ACHN (cell line): Measurements from ENCODE around the gene P2RY11.

ENCODE experiments used
- DNase-seq: peaks from one replicate; pipeline ENCODE4 v3.0.0-alpha.2; 2015
- in situ Hi-C: cut with HindIII; loops from 2 replicates; pipeline ENCODE4 v1.10.0; 2017; ENCODE audit warnings: low sequenced_read_pairs, low pct_ligation_motif_present, low pct_unique_long_range_greater_than_20kb

The P2RY11 gene

DNA sequence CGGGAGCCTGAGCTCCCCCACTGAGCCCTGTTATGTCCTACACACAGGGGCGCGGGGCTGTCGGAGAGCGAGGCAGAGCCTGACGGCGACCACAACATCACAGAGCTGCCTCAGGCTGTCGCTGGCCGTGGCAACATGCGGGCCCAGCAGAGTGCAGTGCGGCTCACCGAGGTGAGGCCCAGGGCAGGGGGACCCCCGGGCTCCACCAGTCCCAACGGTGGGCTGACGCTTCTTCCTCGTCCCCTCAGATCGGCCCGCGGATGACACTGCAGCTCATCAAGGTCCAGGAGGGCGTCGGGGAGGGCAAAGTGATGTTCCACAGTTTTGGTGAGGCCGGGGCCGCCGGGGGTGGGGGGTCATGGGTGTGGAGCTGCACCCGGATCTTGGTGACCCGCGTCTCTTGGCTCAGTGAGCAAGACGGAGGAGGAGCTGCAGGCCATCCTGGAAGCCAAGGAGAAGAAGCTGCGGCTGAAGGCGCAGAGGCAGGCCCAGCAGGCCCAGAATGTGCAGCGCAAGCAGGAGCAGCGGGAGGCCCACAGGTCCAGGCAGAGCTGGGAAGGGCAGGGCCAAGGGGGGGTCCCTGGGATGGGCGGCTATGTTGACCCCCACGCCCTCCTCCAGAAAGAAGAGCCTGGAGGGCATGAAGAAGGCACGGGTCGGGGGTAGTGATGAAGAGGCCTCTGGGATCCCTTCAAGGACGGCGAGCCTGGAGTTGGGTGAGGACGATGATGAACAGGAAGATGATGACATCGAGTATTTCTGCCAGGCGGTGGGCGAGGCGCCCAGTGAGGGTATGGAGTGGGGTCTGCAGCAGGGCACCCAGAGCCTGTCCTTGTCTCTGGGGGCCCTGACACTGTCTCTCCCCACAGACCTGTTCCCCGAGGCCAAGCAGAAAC lies 1.2 kb upstream of the P2RY11 start:
- no peak for DNase-seq

GRCh38 chr19:10110972-10111317 lies 548 bp upstream of the P2RY11 start:
- in situ Hi-C loops = no loop called here

More for the DNA sequence above, 1.2 kb upstream of the P2RY11 start:
- in situ Hi-C loops = no loop called here

DNA sequence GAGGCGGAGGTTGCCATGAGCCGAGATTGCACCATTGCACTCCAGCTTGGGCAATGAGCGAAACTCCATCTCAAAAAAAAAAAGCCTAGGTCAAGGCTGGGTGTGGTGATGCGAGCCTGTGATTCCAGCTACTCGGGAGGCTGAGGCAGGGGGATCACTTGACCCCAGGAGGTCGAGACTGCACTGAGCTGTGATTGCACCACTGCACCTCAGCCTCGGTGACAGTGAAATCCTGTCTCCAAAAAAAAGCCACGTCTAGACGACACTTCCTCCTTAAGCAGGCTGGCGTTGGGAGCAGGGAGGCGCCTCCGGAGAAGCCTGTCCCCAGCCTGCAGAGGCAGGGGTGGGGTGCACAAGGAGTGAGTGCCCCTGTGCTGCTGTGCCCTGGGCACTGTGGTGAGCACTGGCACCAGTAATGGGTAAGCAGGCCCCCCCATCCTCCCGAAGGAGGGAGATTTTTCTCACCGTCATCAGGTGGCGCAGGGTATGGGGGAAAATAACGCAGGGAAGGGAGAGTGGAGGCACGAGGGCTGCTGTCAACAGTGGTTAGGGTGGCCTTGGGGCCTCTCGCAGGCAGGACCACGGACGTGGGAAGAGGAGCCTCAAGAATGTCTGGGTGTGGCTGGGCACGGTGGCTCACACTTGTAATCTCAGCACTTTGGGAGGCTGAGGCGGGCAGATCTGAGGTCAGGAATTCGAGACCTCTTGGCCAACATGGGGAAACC lies 706 bp downstream of the P2RY11 start:
- DNase-seq = no peak
- in situ Hi-C loops = no loop called here

More at GRCh38 chr19:10110972-10111317, 548 bp upstream of the P2RY11 start:
- DNase-seq = no peak

DNA sequence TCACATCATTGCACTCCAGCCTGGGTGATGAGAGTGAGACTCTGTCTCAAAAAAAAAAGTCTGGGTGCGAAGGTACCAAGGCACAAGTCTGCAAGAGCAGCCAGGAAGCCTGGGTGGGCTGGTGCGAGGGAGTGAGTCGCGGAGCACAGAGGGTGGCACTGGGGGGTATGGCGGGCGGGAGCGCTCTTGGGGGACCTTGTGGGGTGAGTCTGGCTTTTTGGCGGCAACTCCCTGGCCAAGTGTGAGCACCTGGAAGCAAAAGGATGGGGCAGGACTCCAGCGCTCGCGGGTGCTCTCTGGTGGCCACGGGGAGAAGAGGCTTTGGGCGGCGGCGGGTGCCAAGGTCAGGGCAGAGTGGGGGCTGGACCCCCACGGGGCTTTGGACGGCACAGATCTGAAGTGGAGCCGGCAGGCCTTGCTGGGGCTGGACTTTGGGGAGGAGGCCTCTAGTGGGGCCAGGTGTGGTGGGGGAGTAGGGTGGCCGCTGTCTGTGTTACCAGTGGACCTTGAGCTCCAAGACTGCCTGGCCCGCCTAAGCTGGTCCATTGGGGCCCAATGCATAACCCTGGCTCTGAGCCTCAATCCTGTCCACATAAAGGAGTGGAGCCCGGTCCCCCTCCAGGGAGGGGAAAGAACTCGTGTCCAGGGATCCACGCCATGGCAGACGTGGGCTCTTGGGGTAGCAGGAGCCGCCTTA lies 1.6 kb downstream of the P2RY11 start:
- in situ Hi-C loops = no loop called here
- no peak for DNase-seq

- DNase-seq = no peak
- in situ Hi-C loops = no loop called here
Measured at GRCh38 chr19:10113592-10113963, 2.1 kb downstream of the P2RY11 start.

DNA sequence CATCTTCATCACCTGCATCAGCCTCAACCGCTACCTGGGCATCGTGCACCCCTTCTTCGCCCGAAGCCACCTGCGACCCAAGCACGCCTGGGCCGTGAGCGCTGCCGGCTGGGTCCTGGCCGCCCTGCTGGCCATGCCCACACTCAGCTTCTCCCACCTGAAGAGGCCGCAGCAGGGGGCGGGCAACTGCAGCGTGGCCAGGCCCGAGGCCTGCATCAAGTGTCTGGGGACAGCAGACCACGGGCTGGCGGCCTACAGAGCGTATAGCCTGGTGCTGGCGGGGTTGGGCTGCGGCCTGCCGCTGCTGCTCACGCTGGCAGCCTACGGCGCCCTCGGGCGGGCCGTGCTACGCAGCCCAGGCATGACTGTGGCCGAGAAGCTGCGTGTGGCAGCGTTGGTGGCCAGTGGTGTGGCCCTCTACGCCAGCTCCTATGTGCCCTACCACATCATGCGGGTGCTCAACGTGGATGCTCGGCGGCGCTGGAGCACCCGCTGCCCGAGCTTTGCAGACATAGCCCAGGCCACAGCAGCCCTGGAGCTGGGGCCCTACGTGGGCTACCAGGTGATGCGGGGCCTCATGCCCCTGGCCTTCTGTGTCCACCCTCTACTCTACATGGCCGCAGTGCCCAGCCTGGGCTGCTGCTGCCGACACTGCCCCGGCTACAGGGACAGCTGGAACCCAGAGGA lies 2.6 kb downstream of the P2RY11 start:
- DNase-seq = no peak
- in situ Hi-C loops = no loop called here

- in situ Hi-C loops = no loop called here
- no peak for DNase-seq
Measured at GRCh38 chr19:10114651-10115391, 3.3 kb downstream of the P2RY11 start.

DNA sequence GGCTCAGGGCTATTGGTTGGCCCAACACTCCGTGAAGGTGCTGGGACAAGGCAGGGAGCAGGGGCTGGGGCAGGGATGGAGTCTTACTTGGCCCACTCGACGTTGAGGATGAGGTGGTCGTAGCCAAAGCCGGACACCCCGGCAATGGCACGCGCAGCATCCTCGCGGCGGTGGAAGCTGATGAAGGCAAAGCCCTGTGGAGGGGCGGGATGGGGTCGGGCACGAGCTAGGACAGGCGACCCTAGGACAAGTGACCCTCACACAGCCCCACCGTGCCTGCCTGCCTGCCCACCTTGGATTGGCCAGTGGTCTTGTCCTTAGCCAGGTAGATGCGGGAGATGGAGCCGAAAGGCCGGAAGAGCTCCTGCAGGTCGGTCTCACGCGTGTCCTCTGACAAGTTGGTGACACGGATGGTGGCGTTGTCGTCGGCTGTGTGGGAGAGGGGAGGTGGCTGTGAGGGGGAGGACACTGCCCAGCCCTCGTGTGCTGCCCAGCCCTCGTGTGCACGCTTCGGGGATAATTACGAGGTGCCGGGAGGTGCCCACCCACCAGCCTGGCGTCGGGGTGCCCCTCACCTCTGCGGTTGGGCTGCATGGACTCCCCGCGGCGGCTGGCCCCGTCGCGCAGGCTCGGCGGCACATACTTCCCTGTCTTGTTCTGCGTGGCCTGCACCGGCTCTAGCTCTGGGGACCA lies 4.0 kb downstream of the P2RY11 start:
- no peak for DNase-seq
- in situ Hi-C loops = no loop called here

DNA sequence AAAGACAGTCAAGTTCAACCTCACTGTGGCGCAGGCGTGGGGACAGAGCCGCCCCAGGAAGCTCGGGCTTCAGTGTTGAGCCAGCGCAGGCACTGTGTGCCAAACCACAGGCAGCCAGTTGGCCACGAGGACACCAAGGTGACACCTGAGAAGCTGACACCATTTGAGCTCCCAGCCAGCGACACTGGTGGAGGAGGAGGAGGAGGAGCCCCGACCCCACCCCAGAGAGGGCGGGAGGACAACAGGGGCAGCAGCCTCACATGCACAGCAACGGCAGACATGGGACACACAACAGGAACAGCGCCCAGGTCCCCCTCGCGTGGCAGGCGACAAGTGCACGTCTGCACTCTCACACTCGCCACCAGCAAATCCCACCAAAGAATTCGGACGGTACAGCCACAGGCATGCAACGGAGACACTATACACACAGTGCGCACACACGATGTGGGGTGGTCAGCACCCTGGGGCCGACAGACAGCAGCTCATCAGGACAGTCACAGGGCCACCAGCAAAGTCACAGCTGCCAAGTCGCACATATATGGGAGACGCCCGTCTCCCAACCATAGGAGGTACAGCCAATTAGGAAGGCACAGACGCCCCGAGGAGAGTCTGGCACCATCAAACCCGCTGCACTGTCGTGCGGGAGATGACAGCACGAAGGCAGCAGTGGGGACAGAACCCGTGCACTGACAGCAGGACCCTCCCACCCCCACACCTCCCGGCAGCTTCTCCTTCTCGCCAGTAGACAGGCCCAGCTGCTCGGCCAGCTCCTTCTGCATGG lies 4.8 kb downstream of the P2RY11 start:
- in situ Hi-C loops = no loop called here
- DNase-seq = no peak

- DNase-seq = no peak
- in situ Hi-C loops = no loop called here
Measured at GRCh38 chr19:10116866-10117616, 5.5 kb downstream of the P2RY11 start.

GRCh38 chr19:10118960-10119359 lies 7.5 kb downstream of the P2RY11 start:
- in situ Hi-C loops = no loop called here
- DNase-seq = no peak

GRCh38 chr19:10120538-10121189 lies 9.2 kb downstream of the P2RY11 start:
- no peak for DNase-seq
- in situ Hi-C loops = no loop called here

GRCh38 chr19:10122045-10122444 lies 10.6 kb downstream of the P2RY11 start:
- in situ Hi-C loops = no loop called here
- DNase-seq = no peak

DNA sequence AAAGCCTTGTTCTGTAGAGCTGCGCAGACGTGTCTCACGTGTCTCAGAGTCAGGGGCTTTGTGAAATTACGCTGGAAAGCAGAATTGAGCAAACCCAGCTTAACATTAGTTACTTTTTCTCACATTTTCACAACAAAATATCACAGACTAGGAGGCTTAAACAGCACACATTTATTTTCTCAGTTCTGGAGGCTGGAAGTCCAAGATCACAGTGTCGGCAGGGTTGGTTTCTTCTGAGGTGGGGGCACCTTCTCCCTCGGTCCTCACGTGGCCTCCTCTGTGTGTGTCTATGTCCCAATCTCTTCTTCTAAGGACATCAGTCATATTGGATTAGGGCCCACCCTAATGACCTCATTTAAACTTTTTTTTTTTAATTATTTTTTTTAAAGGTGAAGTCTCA lies 12.9 kb downstream of the P2RY11 start:
- in situ Hi-C loops = no loop called here
- DNase-seq = no peak

- in situ Hi-C loops = no loop called here
- no peak for DNase-seq
Measured at GRCh38 chr19:10126213-10126639, 14.7 kb downstream of the P2RY11 start.

GRCh38 chr19:10132905-10133304 lies 21.4 kb downstream of the P2RY11 start:
- in situ Hi-C loops = no loop called here
- DNase-seq = no peak
